K562 (cell line): Measurements from ENCODE around the gene AGL. TPM values are rescaled to one million over a fixed set of nuclear protein-coding genes. Genes with fewer than 3 reads are reported as not detected.

ENCODE experiments used
- DACH1 ChIP-seq: fragments of 450-650 bp; IDR thresholded peaks from 2 replicates; pipeline ENCODE4 v1.6.1; 2018; ENCODE audit not compliant: partially characterized antibody
- FOS ChIP-seq: IDR thresholded peaks from 3 replicates; pipeline ENCODE4 v1.6.1; 2011; ENCODE audit not compliant: insufficient read length; ENCODE audit errors: extremely low read depth
- MNT ChIP-seq, 2 experiments: fragments of 450-650 bp; conservative IDR thresholded peaks; 2 replicates each; pipeline ENCODE4 v1.6.1; 2017; ENCODE audit warnings: mild to moderate bottlenecking in 2 of 2, moderate library complexity in 2 of 2
- PRDM10 ChIP-seq: fragments of 450-650 bp; IDR thresholded peaks from 2 replicates; pipeline ENCODE4 v1.6.1; 2018; ENCODE audit not compliant: partially characterized antibody
- RBM25 ChIP-seq: fragments of 200-400 bp; formaldehyde crosslinking; IDR thresholded peaks from 2 replicates; pipeline ENCODE4 v1.6.1; 2018; ENCODE audit warnings: low read length, low read depth, moderate library complexity; ENCODE audit not compliant: severe bottlenecking
- ZBTB34 ChIP-seq: fragments of 250-450 bp; sonication (Bioruptor Pico); IDR thresholded peaks from 2 replicates; pipeline ENCODE4 v1.8.0; 2021; ENCODE audit warnings: mild to moderate bottlenecking, moderate library complexity
- ZNF12 ChIP-seq: sonication (generic); formaldehyde crosslinking; IDR thresholded peaks from 2 replicates; pipeline ENCODE4 v1.4.0; 2020; ENCODE audit warnings: mild to moderate bottlenecking, missing genetic modification reagents
- ZNF174 ChIP-seq: fragments of 250-450 bp; sonication (Bioruptor Pico); IDR thresholded peaks from 2 replicates; pipeline ENCODE4 v1.4.0; 2020; ENCODE audit warnings: mild to moderate bottlenecking
- ZNF217 ChIP-seq: sonication (generic); formaldehyde crosslinking; IDR thresholded peaks from 2 replicates; pipeline ENCODE4 v1.8.0; 2022; ENCODE audit warnings: mild to moderate bottlenecking, missing genetic modification reagents
- ZNF280B ChIP-seq: fragments of 250-450 bp; sonication (Bioruptor Pico); IDR thresholded peaks from 2 replicates; pipeline ENCODE4 v1.5.1; 2021; ENCODE audit warnings: mild to moderate bottlenecking
- ZNF512 ChIP-seq: IDR thresholded peaks from 2 replicates; pipeline ENCODE4 v1.6.1; 2016; ENCODE audit warnings: missing genetic modification characterization, missing compliant biosample characterization
- ZNF644 ChIP-seq: fragments of 200-800 bp; sonication (Bioruptor generic); IDR thresholded peaks from 2 replicates; pipeline ENCODE4 v1.6.1; 2016; ENCODE audit warnings: low read depth, missing genetic modification characterization, missing compliant biosample characterization
- polyA plus RNA-seq, 8 experiments: library from polyadenylated mRNA; depleted of rRNA in 4 of 8; stranded (reverse) in 5 of 8; unstranded in 3 of 8; fragments of >200 nt; fragmentation: Nextera tagmentation in 2 of 8; fragmentation: Illumina TruSeq in 1 of 8; extraction: Ambion mirVana in 2 of 8; extraction: Trizol in 1 of 8; gene quantifications; 2 replicates each; pipeline versions ENCODE4 v1.2.1 to v1.2.3, GENCODE V29; 2011 to 2014; ENCODE audit warnings: inconsistent platforms in 1 of 8, missing spikeins in 1 of 8
- total RNA-seq, 7 experiments: library from RNA; depleted of rRNA in 6 of 7; stranded (reverse); fragments of >200 nt in 6 of 7; fragmentation: Illumina TruSeq in 2 of 7; extraction: Trizol in 2 of 7; gene quantifications; 2 replicates each; pipeline versions ENCODE4 v1.2.1 to v1.2.3, GENCODE V29; 2011 to 2021; ENCODE audit warnings: low replicate concordance in 1 of 7

The AGL gene
- total and polyA plus RNA-seq, 9 of the 15 experiments (the other 6 are each of a cell fraction or from before 2014, with no cell fraction given): 6.3 to 20.4 (median 12.4) TPM

- TF ChIP-seq ZNF512 (tag) (0 out of 2 replicates have a peak, but pooled peaks have one; percentile 27), ZNF644 (tag) (peak; percentile 5; the same call in 1 of the 2 replicates), ZNF280B (no peak), MNT (conservative IDR thresholded peaks at IDR 0.05) (no peak), ZNF174 (CRISPR knock-in tag) (no peak), ZNF12 (CRISPR knock-in tag) (no peak), RBM25 (peak; percentile 19), FOS (no peak), ZBTB34 (CRISPR knock-in tag) (no peak), ZNF217 (CRISPR knock-in tag) (no peak), PRDM10 (peak; percentile 68), DACH1 (no peak)
Measured at GRCh38 chr1:99942723-99943122, 92.6 kb downstream of the AGL start (continued).
